ENCODE results near the gene RANBP9. TPM values are rescaled to one million over a fixed set of nuclear protein-coding genes. Genes with fewer than 3 reads are reported as not detected.
A peak's percentile ranks its signal among the peaks of the same experiment; 100 is the strongest.

RANBP9 gene
- total RNA-seq, 6 experiments from 2014 or later, result 14.1 to 17.9 (median 15.9) TPM

DNA sequence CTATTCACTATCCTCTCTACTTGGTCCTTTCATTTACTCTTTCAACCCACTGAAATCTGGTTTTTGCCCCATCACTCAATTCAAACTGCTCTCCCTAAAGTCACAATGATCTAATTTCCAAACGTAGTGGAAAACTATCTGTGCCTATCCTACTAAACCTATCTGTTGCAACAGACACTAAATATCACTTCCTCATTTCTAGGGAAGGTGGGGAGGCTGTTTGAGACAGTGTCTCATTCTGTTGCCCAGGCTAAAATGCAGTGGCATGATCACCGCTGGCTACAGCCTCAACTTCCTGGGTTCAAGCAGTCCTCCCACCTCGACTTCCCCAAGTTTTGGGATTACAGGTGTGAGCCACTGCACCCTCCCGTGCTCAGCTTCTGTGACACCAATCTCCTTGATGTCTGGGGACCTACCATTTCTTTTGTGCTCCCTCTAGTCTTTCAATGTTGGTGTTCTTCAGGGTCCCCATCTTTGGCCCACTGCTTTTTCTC is 8.8 kb downstream of the RANBP9 start:
- 56% methylated on average over 4 of the region's 4 CpGs for WGBS (ENCODE audit: insufficient coverage, low coverage, low lambda C conversion rate, missing lambda C conversion rate)
- Histone ChIP-seq H3K4me3 (no peak overlapping the region), H3K27ac (no peak overlapping the region), H3K36me3 (no peaks in the 10 kb centered on the region), H3K27me3 (no peaks in the 10 kb centered on the region), H3K4me1 (peaks cover 0 to 16% (median 5%) of the 10 kb centered on the region in 4 donors), H3K9me3 (no peaks in the 10 kb centered on the region)
- intact Hi-C loops (cut with DNase I), result no loop called here
- DNase-seq (no peak), ATAC-seq (peak in 3 of 4 donors; percentile 35 to 56 (median 45))
- TF ChIP-seq, protein P1, sequence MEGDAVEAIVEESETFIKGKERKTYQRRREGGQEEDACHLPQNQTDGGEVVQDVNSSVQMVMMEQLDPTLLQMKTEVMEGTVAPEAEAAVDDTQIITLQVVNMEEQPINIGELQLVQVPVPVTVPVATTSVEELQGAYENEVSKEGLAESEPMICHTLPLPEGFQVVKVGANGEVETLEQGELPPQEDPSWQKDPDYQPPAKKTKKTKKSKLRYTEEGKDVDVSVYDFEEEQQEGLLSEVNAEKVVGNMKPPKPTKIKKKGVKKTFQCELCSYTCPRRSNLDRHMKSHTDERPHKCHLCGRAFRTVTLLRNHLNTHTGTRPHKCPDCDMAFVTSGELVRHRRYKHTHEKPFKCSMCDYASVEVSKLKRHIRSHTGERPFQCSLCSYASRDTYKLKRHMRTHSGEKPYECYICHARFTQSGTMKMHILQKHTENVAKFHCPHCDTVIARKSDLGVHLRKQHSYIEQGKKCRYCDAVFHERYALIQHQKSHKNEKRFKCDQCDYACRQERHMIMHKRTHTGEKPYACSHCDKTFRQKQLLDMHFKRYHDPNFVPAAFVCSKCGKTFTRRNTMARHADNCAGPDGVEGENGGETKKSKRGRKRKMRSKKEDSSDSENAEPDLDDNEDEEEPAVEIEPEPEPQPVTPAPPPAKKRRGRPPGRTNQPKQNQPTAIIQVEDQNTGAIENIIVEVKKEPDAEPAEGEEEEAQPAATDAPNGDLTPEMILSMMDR (IDR thresholded peaks at IDR 0.05), result no peak
- no peak for TF ChIP-seq POLR2A (IDR thresholded peaks at IDR 0.05)

DNA sequence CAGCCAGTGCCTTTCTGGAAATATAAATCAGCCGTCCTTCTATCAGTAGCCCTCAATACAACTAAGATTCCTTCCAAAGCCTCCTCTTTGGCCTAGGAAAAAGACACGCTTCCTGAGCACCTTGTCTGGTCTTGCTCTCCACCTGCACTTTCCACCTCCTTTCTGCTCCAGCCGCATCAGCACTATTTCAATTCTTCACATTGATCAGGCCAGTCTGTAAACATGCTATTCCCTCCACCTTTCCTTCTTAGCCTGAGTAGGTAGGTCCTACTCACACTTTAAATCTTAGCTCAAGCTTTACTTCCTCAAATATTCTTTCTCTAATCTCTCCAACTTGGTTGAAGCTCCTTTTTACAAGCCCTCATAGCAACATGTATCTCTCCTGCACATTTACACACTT is 11.4 kb downstream of the RANBP9 start:
- no peak for ATAC-seq
- Histone ChIP-seq H3K9me3 (no peaks in the 10 kb centered on the region), H3K27me3 (no peaks in the 10 kb centered on the region), H3K27ac (no peak overlapping the region), H3K4me1 (peaks cover 0 to 16% (median 5%) of the 10 kb centered on the region in 4 donors), H3K36me3 (peaks cover 0 to 6% (median 0%) of the 10 kb centered on the region in 4 donors), H3K4me3 (no peak overlapping the region)
- DNase-seq, result no peak
- 86% methylated on average over 3 of the region's 3 CpGs for WGBS (ENCODE audit: insufficient coverage, low coverage, low lambda C conversion rate, missing lambda C conversion rate)
- intact Hi-C loops (cut with DNase I), result no loop called here
- TF ChIP-seq POLR2A (IDR thresholded peaks at IDR 0.05), result no peak
- TF ChIP-seq, protein P1 (IDR thresholded peaks at IDR 0.05), result no peak

DNA sequence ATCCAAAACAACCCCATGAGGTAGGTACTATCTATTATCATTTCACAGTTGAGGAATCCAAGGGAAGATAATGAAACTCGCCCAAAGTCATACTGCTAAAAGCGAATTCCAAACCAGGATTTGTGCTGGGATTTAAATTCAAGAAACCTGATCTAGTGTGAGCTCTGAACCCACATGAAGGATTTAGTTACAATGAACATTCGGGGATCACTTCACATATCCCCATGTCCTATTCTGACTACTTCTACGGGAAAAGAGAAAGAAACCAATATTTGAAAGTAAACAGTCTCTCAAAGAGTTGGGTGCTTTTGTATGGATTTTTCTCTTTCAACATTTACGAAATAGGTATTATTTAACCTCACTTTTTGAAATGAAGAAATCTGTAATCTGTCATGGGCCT is 12.9 kb downstream of the RANBP9 start:
- no peak for DNase-seq
- Histone ChIP-seq H3K27me3 (no peaks in the 10 kb centered on the region), H3K9me3 (no peaks in the 10 kb centered on the region), H3K36me3 (peaks cover 0 to 6% (median 0%) of the 10 kb centered on the region in 4 donors), H3K4me3 (no peak overlapping the region), H3K27ac (no peak overlapping the region), H3K4me1 (peaks cover 0 to 16% (median 1%) of the 10 kb centered on the region in 4 donors)
- intact Hi-C loops (cut with DNase I), result no loop called here
- TF ChIP-seq POLR2A (IDR thresholded peaks at IDR 0.05), result no peak
- TF ChIP-seq, protein P1 (IDR thresholded peaks at IDR 0.05), result no peak
- 26% methylated on average over 5 of the region's 5 CpGs for WGBS (ENCODE audit: insufficient coverage, low coverage, low lambda C conversion rate, missing lambda C conversion rate)
- ATAC-seq, result peak in 3 of 4 donors; percentile 46 to 63 (median 47)

DNA sequence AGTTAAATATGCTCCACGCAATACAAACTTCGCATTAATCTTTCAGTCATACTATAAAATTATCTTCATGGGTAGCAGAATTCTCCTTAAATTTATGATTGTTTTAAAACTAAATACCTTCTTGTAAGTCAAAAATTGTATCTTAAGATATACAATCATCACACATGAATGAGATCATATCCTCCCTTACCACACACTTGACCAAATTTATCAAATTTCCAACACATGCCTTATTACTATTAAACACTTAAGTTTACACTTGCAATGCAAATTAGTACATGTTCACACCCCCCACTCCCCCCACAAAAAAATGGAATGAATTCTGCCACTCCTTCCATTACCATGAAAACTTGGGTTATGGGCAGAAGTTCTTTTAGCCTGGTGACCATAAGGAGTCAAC is 13.8 kb downstream of the RANBP9 start:
- no peaks in the 10 kb centered on the region for H3K9me3 ChIP-seq
- no peak for DNase-seq
- H3K4me3 ChIP-seq, result no peak overlapping the region
- peaks cover 0 to 6% (median 0%) of the 10 kb centered on the region in 4 donors for H3K36me3 ChIP-seq
- no peak overlapping the region for H3K27ac ChIP-seq
- ATAC-seq, result no peak
- TF ChIP-seq POLR2A (IDR thresholded peaks at IDR 0.05), result no peak
- TF ChIP-seq, protein P1 (IDR thresholded peaks at IDR 0.05), result no peak
- no peaks in the 10 kb centered on the region for H3K27me3 ChIP-seq
- WGBS (ENCODE audit: insufficient coverage, low coverage, low lambda C conversion rate, missing lambda C conversion rate), result 100% methylated on average over 2 of the region's 2 CpGs
- peaks cover 0 to 16% (median 0%) of the 10 kb centered on the region in 4 donors for H3K4me1 ChIP-seq
- intact Hi-C loops (cut with DNase I), result no loop called here

Data from right lobe of liver (tissue), 6 donors.